Heart left ventricle (tissue), 16 donors: Measurements from ENCODE around the gene METRNL. TPM values are rescaled to one million over a fixed set of nuclear protein-coding genes. Genes with fewer than 3 reads are reported as not detected.
A peak's percentile ranks its signal among the peaks of the same experiment; 100 is the strongest.

ENCODE experiments used
- ATAC-seq, 4 donors: fragments of 200-7000 bp; cut with Tn5 transposase; one replicate each; pipeline ENCODE4 v1.9.1; 2020 to 2022; ENCODE audit warnings: moderate library complexity in 4 of 4, mild to moderate bottlenecking in 3 of 4, moderate number of reproducible peaks in 1 of 4
- DNase-seq, 5 donors: peaks; one replicate each; pipeline ENCODE4 v3.0.0-alpha.2; 2020
- H3K27ac ChIP-seq, 12 donors: fragments of 200-600 bp; sonication (generic) in 4 of 12; one replicate each; pipeline versions ENCODE4 v1.5.0 to v1.8.0; 2016 to 2022; ENCODE audit warnings: mild to moderate bottlenecking in 2 of 12
- H3K27me3 ChIP-seq, 9 donors: fragments of 200-600 bp; sonication (generic) in 2 of 9; one replicate each; pipeline versions ENCODE4 v1.5.1 to v1.8.0; 2016 to 2022; ENCODE audit warnings: mild to moderate bottlenecking in 3 of 9
- H3K36me3 ChIP-seq, 9 donors: fragments of 200-600 bp; sonication (generic) in 2 of 9; one replicate each; pipeline versions ENCODE4 v1.5.0 to v1.8.0; 2018 to 2022; ENCODE audit warnings: mild to moderate bottlenecking in 2 of 9
- H3K4me1 ChIP-seq, 12 donors: fragments of 200-600 bp; sonication (generic) in 4 of 12; one replicate each; pipeline versions ENCODE4 v1.5.0 to v1.8.0; 2016 to 2022; ENCODE audit warnings: mild to moderate bottlenecking in 3 of 12
- H3K4me3 ChIP-seq, 12 donors: fragments of 200-600 bp; sonication (generic) in 4 of 12; one replicate each; pipeline versions ENCODE4 v1.5.0 to v1.8.0; 2017 to 2022; ENCODE audit warnings: mild to moderate bottlenecking in 9 of 12, moderate library complexity in 4 of 12
- H3K9me3 ChIP-seq, 12 donors: fragments of 200-600 bp; sonication (generic) in 4 of 12; one replicate each; pipeline versions ENCODE4 v1.5.0 to v1.8.0; 2016 to 2022; ENCODE audit warnings: mild to moderate bottlenecking in 1 of 12
- CTCF ChIP-seq, 12 donors: fragments of 200-600 bp; sonication (generic) in 4 of 12; IDR thresholded peaks; one replicate each; pipeline versions ENCODE4 v1.5.0 to v1.8.0; 2018 to 2022; ENCODE audit warnings: antibody characterized with exemption in 12 of 12, mild to moderate bottlenecking in 5 of 12
- POLR2A ChIP-seq, 2 donors: fragments of 450-650 bp; IDR thresholded peaks; one replicate each; pipeline ENCODE4 v1.6.1; 2017; ENCODE audit warnings: antibody characterized with exemption in 2 of 2, mild to moderate bottlenecking in 2 of 2, moderate library complexity in 2 of 2
- WGBS, 4 donors: extraction: QIAGEN DNeasy Blood & Tissue Kit in 2 of 4; methylation state at CpG; one replicate each; pipeline versions ENCODE4 v1.1.5 to v1.1.7; 2013 to 2018; 5-methylcytosine and 5-hydroxymethylcytosine counted together
- intact Hi-C, 10 donors: fragments of 100-400 bp; cut with DNase I; formaldehyde crosslinking; loops; one replicate each; pipeline versions ENCODE4 v1.11.1 to v1.14.2; 2022
- polyA plus RNA-seq, 2 donors: library from polyadenylated mRNA; stranded (reverse); fragments of 200-250 nt; gene quantifications; one replicate each; pipeline ENCODE4 v1.2.3, GENCODE V29; 2013
- total RNA-seq, 9 donors: library from RNA; depleted of rRNA in 2 of 9; stranded (reverse); fragments of >200 nt in 2 of 9; fragmentation: NEBNext Ultra II Directional in 3 of 9; extraction: Animal tissue kit (Norgen Biotek cat#: 25700) in 3 of 9; gene quantifications; one replicate each; pipeline versions ENCODE4 v1.1.0 to v1.2.4, GENCODE V29; 2016 to 2023
- donor health status: ischemic (EF 13 %, LVEDD 7.1; RV severe dilation, severe dysfunction).
- donor health status: healthy with polysubstance abuse.
- donor health status: DM: no; HTN: yes; CAD: no.
- donor health status: DM: no; HTN: no; CAD: no.
- donor health status: ischemic (EF 25% LVEDD 6.9; RV normal size, moderate dysfunction).
- donor health status: ischemic (EF 25% LVEDD 5.7; RV mildly dilated, moderate dysfunction).
- donor health status: healthy.
- donor health status: DM: yes; HTN: yes; CAD: no.
- donor health status: ischemic (EF 35%, LVEDD 5.7; RV mildly dilated, moderate dysfunction).
- donor health status: nonischemic (EF 11% LVEDD 7.7; RV severe dilation, severe dysfunction).
- donor health status: DM: yes; HTN: yes; CAD: no.
- donor health status: PGD.
- donor health status: ischemic (EF 29% LVEDD 5.4; RV normal size, mild dysfunction).
- donor health status: nonischemic (EF 23%, LVEDD 6.1; RV moderate dilation, normal function).

METRNL gene
- total and polyA plus RNA-seq, 11 donors = 59.4 to 144 (median 79.5) TPM

- intact Hi-C loops = no loop called here
- WGBS, 4 donors = 64 to 78% (median 76%) methylated on average over 16 to 25 of the region's 25 CpGs
- peak overlapping the region in 5 of 12 donors; percentile 9 to 27 (median 15) for H3K27ac ChIP-seq
- H3K27me3 ChIP-seq = no peaks in the 10 kb centered on the region
- no peak overlapping the region for H3K4me3 ChIP-seq
- H3K36me3 ChIP-seq = peaks cover 0 to 66% (median 3%) of the 10 kb centered on the region in 9 donors
- no peaks in the 10 kb centered on the region for H3K9me3 ChIP-seq
- no peak for TF ChIP-seq CTCF (IDR thresholded peaks at IDR 0.05)
- no peak for TF ChIP-seq POLR2A (IDR thresholded peaks at IDR 0.05)
- peaks cover 0 to 96% (median 70%) of the 10 kb centered on the region in 12 donors for H3K4me1 ChIP-seq
- DNase-seq = no peak
- no peak for ATAC-seq
Measured at GRCh38 chr17:83085526-83086198, 6.3 kb downstream of the METRNL start.

- H3K4me1 ChIP-seq = peaks cover 0 to 96% (median 75%) of the 10 kb centered on the region in 12 donors
- WGBS, 4 donors = 66 to 72% (median 69%) methylated on average over 17 to 18 of the region's 18 CpGs
- H3K4me3 ChIP-seq = no peak overlapping the region
- DNase-seq (no peak), ATAC-seq (no peak)
- intact Hi-C loops = no loop called here
- peaks cover 0 to 70% (median 3%) of the 10 kb centered on the region in 9 donors for H3K36me3 ChIP-seq
- H3K9me3 ChIP-seq = no peaks in the 10 kb centered on the region
- no peaks in the 10 kb centered on the region for H3K27me3 ChIP-seq
- TF ChIP-seq CTCF (IDR thresholded peaks at IDR 0.05) (no peak), POLR2A (IDR thresholded peaks at IDR 0.05) (no peak)
- H3K27ac ChIP-seq = peak overlapping the region in 5 of 12 donors; percentile 9 to 27 (median 15)
Measured at GRCh38 chr17:83086199-83086880, 6.9 kb downstream of the METRNL start.

- DNase-seq (no peak), ATAC-seq (no peak)
- Histone ChIP-seq H3K27ac (peak overlapping the region in 3 of 12 donors; percentile 3 to 24 (median 8)), H3K27me3 (no peaks in the 10 kb centered on the region), H3K36me3 (peaks cover 0 to 70% (median 3%) of the 10 kb centered on the region in 9 donors), H3K4me1 (peaks cover 0 to 96% (median 72%) of the 10 kb centered on the region in 12 donors), H3K9me3 (no peaks in the 10 kb centered on the region), H3K4me3 (no peak overlapping the region)
- intact Hi-C loops = no loop called here
- 76 to 78% (median 77%) methylated on average over 24 to 39 of the region's 39 CpGs for WGBS, 4 donors
- no peak for TF ChIP-seq POLR2A (IDR thresholded peaks at IDR 0.05)
- no peak for TF ChIP-seq CTCF (IDR thresholded peaks at IDR 0.05)
Measured at GRCh38 chr17:83086907-83087787, 7.7 kb downstream of the METRNL start.
